PC-3 (cell line): ENCODE measurements around the gene SRGAP2B.
"Not testable (repeated sequence)": the region's sequence is repeated elsewhere in the genome, so short reads cannot be mapped to it uniquely, and the experiment has no call there.

Experiments used
- CTCF ChIP-seq: fragments of 300-600 bp; sonication (generic); conservative IDR thresholded peaks from 2 replicates; pipeline ENCODE4 v1.5.1; 2017; ENCODE audit warnings: antibody characterized with exemption, low read depth, mild to moderate bottlenecking, low read length
- EZH2 ChIP-seq: fragments of 300-600 bp; sonication (generic); IDR thresholded peaks from one replicate; pipeline ENCODE4 v1.6.1; 2017; ENCODE audit warnings: antibody characterized with exemption, mild to moderate bottlenecking, low read length; ENCODE audit not compliant: unreplicated experiment

- not testable (repeated sequence) for TF ChIP-seq CTCF, EZH2
Measured at GRCh38 chr1:145111674-145112073, 16.5 kb upstream of the SRGAP2B start.
